B cell (primary cell): ENCODE measurements around the gene MAPK4. TPM values are rescaled to one million over a fixed set of nuclear protein-coding genes. Genes with fewer than 3 reads are reported as not detected.

Experiments
- ATAC-seq: fragments of 200-7000 bp; cut with Tn5 transposase; one replicate; pipeline ENCODE4 v1.10.0; 2021; ENCODE audit warnings: low read depth, mild to moderate bottlenecking, moderate number of reproducible peaks, moderate library complexity
- CTCF ChIA-PET: fragments of 350-600 bp; sonication (Branson Sonifier 250); formaldehyde crosslinking; loops from one replicate; lab custom pipeline; 2021; ENCODE audit warnings: antibody characterized with exemption, inconsistent platforms; lab: Charles Lee
- POLR2A ChIA-PET: fragments of 350-600 bp; sonication (Branson Sonifier 250); formaldehyde crosslinking; loops from one replicate; lab custom pipeline; 2021; ENCODE audit warnings: antibody characterized with exemption; lab: Charles Lee
- DNase-seq: peaks from one replicate; pipeline ENCODE4 v3.0.0; 2013
- H2AFZ ChIP-seq: 2 replicates; pipeline ENCODE4 v1.6.1; 2012; ENCODE audit warnings: mild to moderate bottlenecking, low read depth, low read length; ENCODE audit not compliant: insufficient read depth, poor library complexity, severe bottlenecking
- H3K27ac ChIP-seq, 2 donors: 1 replicate in 1 of 2; 2 replicates in 1 of 2; pipeline ENCODE4 v1.5.1; 2012 to 2013; ENCODE audit warnings: low read length in 2 of 2, mild to moderate bottlenecking in 2 of 2, moderate library complexity in 1 of 2
- H3K27me3 ChIP-seq, 4 experiments: fragments of 200-600 bp in 1 of 4; sonication (generic) in 1 of 4; replicated peaks in 1 of 4; 1 replicate in 2 of 4; 2 replicates in 2 of 4; pipeline versions ENCODE4 v1.6.1 to v1.7.0; 2013 to 2016; ENCODE audit warnings: low read length in 3 of 4, mild to moderate bottlenecking in 2 of 4, mixed read lengths in 1 of 4, moderate library complexity in 1 of 4; ENCODE audit not compliant: insufficient read depth in 4 of 4, control insufficient read depth in 3 of 4; ENCODE audit errors: control extremely low read depth in 1 of 4
- H3K36me3 ChIP-seq, 2 experiments: replicated peaks in 1 of 2; 1 replicate in 1 of 2; 2 replicates in 1 of 2; pipeline versions ENCODE4 v1.6.1 to v1.7.1; 2013; ENCODE audit warnings: low read length in 1 of 2; ENCODE audit not compliant: insufficient read depth in 2 of 2, control insufficient read depth in 1 of 2; ENCODE audit errors: control extremely low read depth in 1 of 2, extremely low read depth in 1 of 2
- H3K4me1 ChIP-seq, 2 donors: fragments of 200-600 bp in 1 of 2; sonication (generic) in 1 of 2; 1 replicate in 1 of 2; 2 replicates in 1 of 2; pipeline versions ENCODE4 v1.5.1 to v1.6.1; 2013 to 2017; ENCODE audit warnings: low read length in 2 of 2; ENCODE audit not compliant: control insufficient read depth in 2 of 2, insufficient read depth in 2 of 2
- H3K4me2 ChIP-seq: replicated peaks from 2 replicates; pipeline ENCODE3; 2012; ENCODE audit warnings: mild to moderate bottlenecking, low read depth, low read length; ENCODE audit not compliant: poor library complexity, severe bottlenecking
- H3K4me3 ChIP-seq, 5 experiments: fragments of 200-600 bp in 1 of 5; sonication (generic) in 1 of 5; 1 replicate in 3 of 5; 2 replicates in 2 of 5; pipeline versions ENCODE4 v1.5.1 to v1.7.0; 2011 to 2016; ENCODE audit warnings: low read length in 4 of 5, mild to moderate bottlenecking in 4 of 5, low read depth in 2 of 5, control low read depth in 1 of 5, moderate library complexity in 1 of 5; ENCODE audit not compliant: insufficient read depth in 1 of 5; ENCODE audit errors: control extremely low read depth in 1 of 5, extremely low read depth in 1 of 5
- H3K79me2 ChIP-seq: fragments of 200-600 bp; sonication (generic); one replicate; pipeline ENCODE4 v1.6.0; 2016; ENCODE audit warnings: low read length; ENCODE audit not compliant: control insufficient read depth, insufficient read depth
- H3K9ac ChIP-seq: fragments of 200-600 bp; sonication (generic); 2 replicates; pipeline ENCODE4 v1.6.1; 2017; ENCODE audit warnings: mild to moderate bottlenecking, low read length, moderate library complexity
- H3K9me3 ChIP-seq, 3 donors: one replicate each; pipeline versions ENCODE4 v1.6.1 to v1.7.1; 2013; ENCODE audit warnings: low read length in 2 of 3; ENCODE audit not compliant: control insufficient read depth in 2 of 3, insufficient read depth in 1 of 3; ENCODE audit errors: control extremely low read depth in 1 of 3
- H4K20me1 ChIP-seq: 2 replicates; pipeline ENCODE4 v1.6.0; 2012; ENCODE audit warnings: mild to moderate bottlenecking, low read length; ENCODE audit not compliant: insufficient read depth, control insufficient read depth, poor library complexity, severe bottlenecking
- H3K27ac Mint-ChIP-seq: one replicate; pipeline ENCODE4 v1.8.0; 2021; ENCODE audit warnings: mixed read lengths
- H3K27me3 Mint-ChIP-seq: one replicate; pipeline ENCODE4 v1.8.0; 2021; ENCODE audit warnings: mixed read lengths
- H3K4me1 Mint-ChIP-seq: one replicate; pipeline ENCODE4 v1.8.0; 2021; ENCODE audit warnings: mixed read lengths
- H3K4me3 Mint-ChIP-seq: one replicate; pipeline ENCODE4 v1.8.0; 2021; ENCODE audit warnings: mixed read lengths
- H3K9me3 Mint-ChIP-seq: one replicate; pipeline ENCODE4 v1.8.0; 2022; ENCODE audit warnings: mixed read lengths; ENCODE audit not compliant: insufficient read depth
- EZH2 ChIP-seq: IDR thresholded peaks from 2 replicates; pipeline ENCODE4 v1.6.1; 2012; ENCODE audit warnings: borderline replicate concordance, low read depth, mild to moderate bottlenecking, moderate library complexity, low read length; ENCODE audit not compliant: insufficient read depth, poor library complexity, severe bottlenecking
- WGBS: methylation state at CpG from one replicate; pipeline ENCODE4 v1.1.5; 2013; ENCODE audit warnings: missing lambda C conversion rate; ENCODE audit not compliant: insufficient coverage; 5-methylcytosine and 5-hydroxymethylcytosine counted together
- intact Hi-C: fragments of 100-400 bp; cut with micrococcal nuclease; formaldehyde crosslinking; loops from one replicate; pipeline ENCODE4 v1.10.0; 2022
- polyA plus RNA-seq: library from polyadenylated mRNA; depleted of rRNA; stranded (reverse); fragments of >200 nt; gene quantifications from 2 replicates; pipeline ENCODE4 v1.2.3, GENCODE V29; 2012
- total RNA-seq, 2 donors: library from RNA; stranded (reverse); fragments of 120-200 nt in 1 of 2; gene quantifications; 1 replicate in 1 of 2; 2 replicates in 1 of 2; pipeline versions ENCODE4 v1.2.3 to v1.2.4, GENCODE V29; 2013 to 2022
- TF ChIP-seq, protein P1 (sequence below): fragments of 200-600 bp; IDR thresholded peaks from one replicate; pipeline ENCODE4 v1.8.0; 2022; ENCODE audit warnings: antibody characterized with exemption, mild to moderate bottlenecking

MAPK4 gene
- total and polyA plus RNA-seq, 2 donors (not counting 1 experiment from before 2014, with no cell fraction given), result not detected

- TF ChIP-seq, protein P1, sequence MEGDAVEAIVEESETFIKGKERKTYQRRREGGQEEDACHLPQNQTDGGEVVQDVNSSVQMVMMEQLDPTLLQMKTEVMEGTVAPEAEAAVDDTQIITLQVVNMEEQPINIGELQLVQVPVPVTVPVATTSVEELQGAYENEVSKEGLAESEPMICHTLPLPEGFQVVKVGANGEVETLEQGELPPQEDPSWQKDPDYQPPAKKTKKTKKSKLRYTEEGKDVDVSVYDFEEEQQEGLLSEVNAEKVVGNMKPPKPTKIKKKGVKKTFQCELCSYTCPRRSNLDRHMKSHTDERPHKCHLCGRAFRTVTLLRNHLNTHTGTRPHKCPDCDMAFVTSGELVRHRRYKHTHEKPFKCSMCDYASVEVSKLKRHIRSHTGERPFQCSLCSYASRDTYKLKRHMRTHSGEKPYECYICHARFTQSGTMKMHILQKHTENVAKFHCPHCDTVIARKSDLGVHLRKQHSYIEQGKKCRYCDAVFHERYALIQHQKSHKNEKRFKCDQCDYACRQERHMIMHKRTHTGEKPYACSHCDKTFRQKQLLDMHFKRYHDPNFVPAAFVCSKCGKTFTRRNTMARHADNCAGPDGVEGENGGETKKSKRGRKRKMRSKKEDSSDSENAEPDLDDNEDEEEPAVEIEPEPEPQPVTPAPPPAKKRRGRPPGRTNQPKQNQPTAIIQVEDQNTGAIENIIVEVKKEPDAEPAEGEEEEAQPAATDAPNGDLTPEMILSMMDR, result no peak
- no peak for TF ChIP-seq EZH2
- Mint-ChIP-seq H3K27ac (no peak overlapping the region), H3K4me3 (no peak overlapping the region), H3K4me1 (no peaks in the 10 kb centered on the region), H3K27me3 (peaks cover 25% of the 10 kb centered on the region), H3K9me3 (no peaks in the 10 kb centered on the region)
- no peak overlapping the region for H3K9ac ChIP-seq
- no peak overlapping the region for H2AFZ ChIP-seq
- no peaks in the 10 kb centered on the region for H3K4me1 ChIP-seq
- DNase-seq (no peak), ATAC-seq (no peak)
- CTCF ChIA-PET, result interaction anchor here (0.6 kb wide), 1 partner anchor 67 kb away, joined by 3 read pairs; no protein-coding TSS in a partner anchor
- H3K79me2 ChIP-seq, result no peaks in the 10 kb centered on the region
- H3K27me3 ChIP-seq, result peaks cover 0 to 3% (median 0%) of the 10 kb centered on the region in 4 experiments
- H3K4me3 ChIP-seq, result no peak overlapping the region
- no peaks in the 10 kb centered on the region for H3K36me3 ChIP-seq
- H4K20me1 ChIP-seq, result no peaks in the 10 kb centered on the region
- H3K27ac ChIP-seq, result no peak overlapping the region
- POLR2A ChIA-PET, result no interaction called here
- H3K9me3 ChIP-seq, result no peaks in the 10 kb centered on the region
- 86% methylated on average over 1 of the region's 2 CpGs for WGBS
- no peak overlapping the region for H3K4me2 ChIP-seq
- intact Hi-C loops, result no loop called here
These were observed 61.5 kb downstream of the MAPK4 start for GRCh38 chr18:50621366-50621765.

DNA sequence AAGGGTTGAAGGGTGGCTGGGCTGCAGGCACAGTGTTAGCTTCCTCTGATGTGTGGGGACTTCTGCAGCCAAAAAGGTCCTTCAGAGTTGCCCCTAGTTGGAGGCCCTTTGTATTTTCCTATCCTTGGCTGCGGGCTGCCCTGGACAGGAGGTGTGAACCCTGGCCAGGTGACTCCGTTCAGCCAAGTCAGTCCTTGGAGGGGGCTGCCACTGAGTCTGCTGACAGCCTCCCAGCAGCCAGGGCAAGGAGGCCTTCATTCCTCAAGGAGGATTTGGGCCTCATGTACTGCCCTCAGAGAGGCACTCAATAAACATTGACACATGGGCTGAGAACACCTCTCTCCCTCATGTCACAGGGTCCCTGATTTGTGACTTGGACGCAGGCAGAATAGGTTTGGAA lies 62.4 kb downstream of the MAPK4 start:
- Mint-ChIP-seq H3K9me3 (no peaks in the 10 kb centered on the region), H3K27me3 (peaks cover 25% of the 10 kb centered on the region), H3K27ac (no peak overlapping the region), H3K4me3 (no peak overlapping the region), H3K4me1 (no peaks in the 10 kb centered on the region)
- WGBS, result 77% methylated on average over 2 of the region's 3 CpGs
- Histone ChIP-seq H3K27me3 (peaks cover 0 to 3% (median 0%) of the 10 kb centered on the region in 4 experiments), H4K20me1 (no peaks in the 10 kb centered on the region), H3K36me3 (no peaks in the 10 kb centered on the region), H3K9me3 (no peaks in the 10 kb centered on the region), H3K4me1 (no peaks in the 10 kb centered on the region), H3K27ac (no peak overlapping the region), H3K4me3 (no peak overlapping the region), H3K79me2 (no peaks in the 10 kb centered on the region), H3K9ac (no peak overlapping the region), H3K4me2 (no peak overlapping the region), H2AFZ (no peak overlapping the region)
- no peak for ATAC-seq
- ChIA-PET POLR2A (no interaction called here), CTCF (no interaction called here)
- no peak for DNase-seq
- TF ChIP-seq, protein P1, result no peak
- intact Hi-C loops, result no loop called here
